RWPE2 (cell line): Measurements from ENCODE around the gene KATNB1.

Source experiments
- ATAC-seq: fragments of 200-7000 bp; cut with Tn5 transposase; 3 replicates; pipeline ENCODE4 v1.9.1; 2021; ENCODE audit warnings: low read depth
- DNase-seq: peaks from one replicate; pipeline ENCODE4 v3.0.0-alpha.2; 2020; ENCODE audit warnings: low spot score
- H3K27ac ChIP-seq: fragments of 450-650 bp; 2 replicates; pipeline ENCODE4 v1.5.1; 2017; ENCODE audit warnings: mild to moderate bottlenecking; ENCODE audit not compliant: poor library complexity, severe bottlenecking
- H3K27me3 ChIP-seq: fragments of 250-450 bp; sonication (Bioruptor Pico); 2 replicates; pipeline ENCODE4 v1.5.1; 2021; ENCODE audit warnings: mild to moderate bottlenecking, moderate library complexity; ENCODE audit not compliant: insufficient read depth, poor library complexity, severe bottlenecking
- H3K36me3 ChIP-seq: fragments of 250-450 bp; sonication (Bioruptor Pico); 2 replicates; pipeline ENCODE4 v1.5.1; 2020; ENCODE audit warnings: low read depth, mild to moderate bottlenecking, moderate library complexity
- H3K4me1 ChIP-seq: fragments of 250-450 bp; sonication (Bioruptor Pico); 2 replicates; pipeline ENCODE4 v1.5.1; 2021; ENCODE audit warnings: mild to moderate bottlenecking, moderate library complexity; ENCODE audit not compliant: insufficient read depth, poor library complexity, severe bottlenecking
- H3K4me3 ChIP-seq: fragments of 250-450 bp; sonication (Bioruptor Pico); 2 replicates; pipeline ENCODE4 v1.5.1; 2021; ENCODE audit warnings: mild to moderate bottlenecking, moderate library complexity; ENCODE audit not compliant: severe bottlenecking
- H3K9me3 ChIP-seq: fragments of 250-450 bp; sonication (Bioruptor Pico); 2 replicates; pipeline ENCODE4 v1.5.1; 2021; ENCODE audit warnings: mild to moderate bottlenecking, moderate library complexity; ENCODE audit not compliant: severe bottlenecking
- TF ChIP-seq, protein P1 (sequence below): fragments of 450-650 bp; IDR thresholded peaks from one replicate; pipeline ENCODE4 v1.5.1; 2017; ENCODE audit warnings: mild to moderate bottlenecking, moderate library complexity; ENCODE audit not compliant: poor library complexity, severe bottlenecking

KATNB1 gene

DNA sequence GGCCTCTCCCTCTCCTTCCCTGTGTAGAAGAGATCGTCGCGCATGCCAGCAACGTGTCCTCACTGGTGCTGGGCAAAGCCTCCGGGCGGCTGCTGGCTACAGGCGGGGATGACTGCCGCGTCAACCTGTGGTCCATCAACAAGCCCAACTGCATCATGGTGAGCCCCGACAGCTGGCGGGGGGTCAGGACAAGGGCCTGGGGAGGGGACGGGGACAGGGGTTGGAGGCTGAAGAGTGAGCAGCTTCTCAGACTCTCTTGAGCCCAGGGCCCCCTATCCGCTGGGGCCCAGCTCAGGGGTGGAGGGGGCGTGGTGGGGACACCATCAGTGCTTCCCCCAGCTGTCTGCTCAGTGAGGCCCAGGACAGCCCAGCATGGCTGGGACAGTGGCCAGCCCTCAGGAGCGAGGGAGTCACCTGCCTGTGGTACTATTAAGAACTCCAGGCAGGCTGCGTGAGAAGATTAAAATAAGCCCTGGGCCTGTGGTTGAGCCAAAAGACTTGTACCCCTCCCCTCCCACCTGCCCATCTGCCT lies 6.2 kb downstream of the KATNB1 start:
- TF ChIP-seq, protein P1, sequence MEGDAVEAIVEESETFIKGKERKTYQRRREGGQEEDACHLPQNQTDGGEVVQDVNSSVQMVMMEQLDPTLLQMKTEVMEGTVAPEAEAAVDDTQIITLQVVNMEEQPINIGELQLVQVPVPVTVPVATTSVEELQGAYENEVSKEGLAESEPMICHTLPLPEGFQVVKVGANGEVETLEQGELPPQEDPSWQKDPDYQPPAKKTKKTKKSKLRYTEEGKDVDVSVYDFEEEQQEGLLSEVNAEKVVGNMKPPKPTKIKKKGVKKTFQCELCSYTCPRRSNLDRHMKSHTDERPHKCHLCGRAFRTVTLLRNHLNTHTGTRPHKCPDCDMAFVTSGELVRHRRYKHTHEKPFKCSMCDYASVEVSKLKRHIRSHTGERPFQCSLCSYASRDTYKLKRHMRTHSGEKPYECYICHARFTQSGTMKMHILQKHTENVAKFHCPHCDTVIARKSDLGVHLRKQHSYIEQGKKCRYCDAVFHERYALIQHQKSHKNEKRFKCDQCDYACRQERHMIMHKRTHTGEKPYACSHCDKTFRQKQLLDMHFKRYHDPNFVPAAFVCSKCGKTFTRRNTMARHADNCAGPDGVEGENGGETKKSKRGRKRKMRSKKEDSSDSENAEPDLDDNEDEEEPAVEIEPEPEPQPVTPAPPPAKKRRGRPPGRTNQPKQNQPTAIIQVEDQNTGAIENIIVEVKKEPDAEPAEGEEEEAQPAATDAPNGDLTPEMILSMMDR: no peak
- H3K36me3 ChIP-seq: peaks cover 6% of the 10 kb centered on the region
- ATAC-seq: no peak

DNA sequence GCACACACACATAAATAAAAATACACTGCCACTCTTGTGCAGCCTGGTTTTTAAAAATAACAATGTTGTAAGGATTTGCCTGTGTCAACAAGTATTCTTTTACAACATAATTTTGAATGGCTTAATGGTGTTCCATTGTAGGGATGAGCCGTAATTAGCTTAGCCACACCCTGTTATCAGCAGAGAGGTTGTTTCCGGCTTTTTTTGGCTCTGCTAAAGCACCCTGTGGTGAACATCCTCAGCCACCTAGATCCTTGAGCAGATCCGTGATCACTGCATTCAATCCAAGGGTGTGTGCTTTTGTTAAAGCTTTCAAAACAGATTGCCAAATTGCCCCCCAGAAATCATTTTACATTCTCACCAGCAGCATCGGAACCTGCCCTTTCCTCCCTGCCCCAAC lies 7.0 kb downstream of the KATNB1 start:
- no peaks in the 10 kb centered on the region for H3K4me1 ChIP-seq
- H3K27me3 ChIP-seq: no peaks in the 10 kb centered on the region
- H3K36me3 ChIP-seq: no peaks in the 10 kb centered on the region; the same call in 1 of the 2 replicates
- DNase-seq (no peak), ATAC-seq (no peak)
- TF ChIP-seq, protein P1: no peak
- H3K27ac ChIP-seq: no peak overlapping the region
- no peak overlapping the region for H3K4me3 ChIP-seq
- no peaks in the 10 kb centered on the region for H3K9me3 ChIP-seq

More for the DNA sequence above, 6.2 kb downstream of the KATNB1 start:
- no peaks in the 10 kb centered on the region for H3K4me1 ChIP-seq
- no peak overlapping the region for H3K4me3 ChIP-seq
- peak; percentile 57 for DNase-seq
- H3K9me3 ChIP-seq: no peaks in the 10 kb centered on the region
- no peak overlapping the region for H3K27ac ChIP-seq
- no peaks in the 10 kb centered on the region for H3K27me3 ChIP-seq

DNA sequence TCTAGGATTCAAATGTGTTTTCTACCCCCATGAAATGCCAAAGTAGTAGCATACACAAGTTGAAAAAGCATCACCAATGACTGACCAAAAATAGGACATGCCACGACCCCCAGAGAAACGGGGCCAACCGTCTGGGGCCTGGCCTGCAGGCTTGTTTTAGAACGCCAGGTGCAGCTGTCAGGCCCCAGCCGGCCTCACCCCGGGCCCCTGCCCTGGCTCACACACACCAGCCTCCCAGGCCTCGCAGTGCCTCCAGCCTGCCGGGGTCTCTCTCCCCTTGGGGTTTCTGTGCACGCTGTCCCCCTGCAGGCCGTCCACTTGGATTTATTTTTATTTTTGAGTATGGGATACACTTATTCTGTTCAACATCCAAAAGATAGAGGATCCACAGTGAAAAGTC lies 7.9 kb downstream of the KATNB1 start:
- TF ChIP-seq, protein P1: no peak
- ATAC-seq (no peak), DNase-seq (no peak)
- no peak overlapping the region for H3K27ac ChIP-seq
- H3K4me1 ChIP-seq: no peaks in the 10 kb centered on the region
- H3K4me3 ChIP-seq: no peak overlapping the region
- no peaks in the 10 kb centered on the region for H3K27me3 ChIP-seq
- no peaks in the 10 kb centered on the region for H3K9me3 ChIP-seq
- H3K36me3 ChIP-seq: no peaks in the 10 kb centered on the region

DNA sequence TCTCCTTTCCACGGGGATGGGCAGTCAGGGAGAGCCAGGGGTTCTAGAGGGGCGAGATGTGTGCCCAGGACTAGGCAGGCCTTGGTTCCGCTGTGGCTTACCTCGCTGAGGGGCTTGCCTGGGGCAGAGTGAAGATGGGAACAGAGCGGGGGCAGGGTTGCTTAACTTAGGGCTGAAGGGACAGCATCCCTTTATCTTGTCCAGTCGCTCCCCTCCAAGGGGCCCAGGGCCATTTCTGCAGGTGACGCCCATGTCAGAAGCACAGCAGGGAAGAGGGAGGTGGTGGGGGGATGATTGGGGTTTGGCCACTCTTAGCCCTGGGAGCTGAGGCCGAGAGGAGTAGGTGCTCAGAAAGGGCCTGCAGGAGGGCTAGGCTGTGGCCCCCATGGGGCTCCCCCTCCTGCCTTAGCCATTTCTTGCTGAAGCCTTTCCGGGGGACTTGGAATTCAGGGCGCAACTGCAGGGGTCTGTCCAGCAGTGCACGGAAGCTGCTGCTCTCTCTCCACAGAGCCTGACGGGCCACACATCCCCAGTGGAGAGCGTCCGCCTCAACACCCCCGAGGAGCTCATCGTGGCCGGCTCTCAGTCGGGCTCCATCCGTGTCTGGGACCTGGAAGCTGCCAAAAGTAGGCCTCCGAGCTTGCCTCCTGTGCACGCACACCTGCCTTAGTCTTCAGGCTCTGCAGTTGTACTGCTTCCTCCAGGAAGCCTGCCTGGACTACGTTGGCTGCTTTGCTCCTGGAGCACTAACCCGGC lies 8.5 kb downstream of the KATNB1 start:
- TF ChIP-seq, protein P1: no peak
- Histone ChIP-seq H3K4me3 (no peak overlapping the region), H3K36me3 (no peaks in the 10 kb centered on the region), H3K27ac (no peak overlapping the region), H3K9me3 (no peaks in the 10 kb centered on the region), H3K27me3 (no peaks in the 10 kb centered on the region), H3K4me1 (no peaks in the 10 kb centered on the region)
- ATAC-seq (no peak), DNase-seq (peak; percentile 51)

DNA sequence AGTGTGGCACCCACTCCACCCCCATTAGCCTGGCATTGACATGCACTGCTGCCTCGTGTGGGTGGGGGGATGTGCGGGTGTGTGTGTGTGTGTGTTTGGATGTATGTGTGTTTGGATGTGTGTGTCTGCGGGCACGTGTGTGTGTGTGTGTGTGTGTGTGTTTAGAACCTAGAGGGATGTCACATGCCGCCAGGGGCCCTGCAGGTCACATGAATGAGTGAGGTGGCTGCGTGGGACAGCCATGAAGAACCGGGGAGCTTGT lies 9.0 kb downstream of the KATNB1 start:
- TF ChIP-seq, protein P1: no peak
- ATAC-seq (no peak), DNase-seq (peak; percentile 47)
- Histone ChIP-seq H3K4me3 (no peak overlapping the region), H3K27me3 (no peaks in the 10 kb centered on the region), H3K4me1 (no peaks in the 10 kb centered on the region), H3K9me3 (no peaks in the 10 kb centered on the region), H3K27ac (no peak overlapping the region), H3K36me3 (no peaks in the 10 kb centered on the region)
